DOHH2 (cell line): ENCODE measurements around the gene TOR2A.
A peak's percentile ranks its signal among the peaks of the same experiment; 100 is the strongest.

Experiments
- H3F3A ChIP-seq: fragments of 200-600 bp; sonication (generic), shearing (Covaris generic); 2 replicates; pipeline ENCODE4 v1.6.0; 2016; ENCODE audit warnings: antibody characterized with exemption, mild to moderate bottlenecking; ENCODE audit not compliant: control insufficient read depth, insufficient read depth
- H3K27ac ChIP-seq: fragments of 200-600 bp; sonication (generic); 2 replicates; pipeline ENCODE4 v1.5.1; 2014; ENCODE audit warnings: low read depth, mild to moderate bottlenecking, low read length, moderate library complexity
- H3K27me3 ChIP-seq: fragments of 200-600 bp; sonication (generic); 2 replicates; pipeline ENCODE4 v1.6.1; 2014; ENCODE audit warnings: mild to moderate bottlenecking, low read length, mixed read lengths; ENCODE audit not compliant: control insufficient read depth
- H3K36me3 ChIP-seq: fragments of 200-600 bp; sonication (generic); 2 replicates; pipeline ENCODE4 v1.6.1; 2014; ENCODE audit warnings: mild to moderate bottlenecking, low read length, moderate library complexity, mixed read lengths; ENCODE audit not compliant: control insufficient read depth
- H3K4me1 ChIP-seq: fragments of 200-600 bp; sonication (generic); 2 replicates; pipeline ENCODE4 v1.6.1; 2014; ENCODE audit warnings: mild to moderate bottlenecking, low read length, mixed read lengths; ENCODE audit not compliant: control insufficient read depth
- H3K4me2 ChIP-seq: fragments of 200-600 bp; sonication (generic); 2 replicates; pipeline ENCODE4 v1.6.0; 2014; ENCODE audit warnings: mild to moderate bottlenecking, low read length, moderate library complexity
- H3K4me3 ChIP-seq: fragments of 200-600 bp; sonication (generic); 2 replicates; pipeline ENCODE4 v1.5.1; 2014; ENCODE audit warnings: mild to moderate bottlenecking, low read length, mixed read lengths
- H3K79me2 ChIP-seq: fragments of 200-600 bp; sonication (generic); 2 replicates; pipeline ENCODE4 v1.6.1; 2014; ENCODE audit warnings: mild to moderate bottlenecking, low read length, mixed read lengths; ENCODE audit not compliant: control insufficient read depth
- H3K9me2 ChIP-seq: fragments of 200-600 bp; sonication (generic); replicated peaks from 2 replicates; pipeline ENCODE4 v1.6.1; 2014; ENCODE audit warnings: mild to moderate bottlenecking, low read length, mixed read lengths; ENCODE audit not compliant: control insufficient read depth
- H3K9me3 ChIP-seq: fragments of 200-600 bp; sonication (generic); 2 replicates; pipeline ENCODE4 v1.6.1; 2014; ENCODE audit warnings: antibody characterized with exemption, low read length, mixed read lengths; ENCODE audit not compliant: control insufficient read depth, insufficient read depth
- H4K20me1 ChIP-seq: fragments of 200-600 bp; sonication (generic); 2 replicates; pipeline ENCODE4 v1.6.0; 2014; ENCODE audit warnings: low read depth, mild to moderate bottlenecking, antibody characterized with exemption, low read length, moderate library complexity; ENCODE audit not compliant: control insufficient read depth, insufficient read depth
- EZH2phosphoT487 ChIP-seq: fragments of 200-600 bp; sonication (generic); IDR thresholded peaks from 2 replicates; pipeline ENCODE4 v1.6.1; 2017; ENCODE audit warnings: borderline replicate concordance, mild to moderate bottlenecking, antibody characterized with exemption, low read length, moderate library complexity, mixed read lengths
- TF ChIP-seq, protein P1 (sequence below): fragments of 200-600 bp; sonication (generic); IDR thresholded peaks from one replicate; pipeline ENCODE4 v1.5.1; 2014; ENCODE audit warnings: antibody characterized with exemption, mild to moderate bottlenecking, low read depth, low read length; ENCODE audit not compliant: poor library complexity, severe bottlenecking

TOR2A gene

GRCh38 chr9:127780126-127780885 is 45.2 kb upstream of the TOR2A start:
- Histone ChIP-seq H4K20me1 (no peaks in the 10 kb centered on the region), H3K4me1 (peaks cover 75% of the 10 kb centered on the region), H3K4me2 (peak overlapping the region; percentile 97), H3K9me2 (no peaks in the 10 kb centered on the region), H3K27me3 (no peaks in the 10 kb centered on the region), H3K36me3 (peaks cover 15% of the 10 kb centered on the region), H3K4me3 (no peak overlapping the region), H3K9me3 (no peaks in the 10 kb centered on the region), H3K27ac (peak overlapping the region; percentile 96), H3K79me2 (peaks cover 27% of the 10 kb centered on the region), H3F3A (peaks cover 46% of the 10 kb centered on the region)
- no peak for TF ChIP-seq EZH2phosphoT487
- TF ChIP-seq, protein P1, sequence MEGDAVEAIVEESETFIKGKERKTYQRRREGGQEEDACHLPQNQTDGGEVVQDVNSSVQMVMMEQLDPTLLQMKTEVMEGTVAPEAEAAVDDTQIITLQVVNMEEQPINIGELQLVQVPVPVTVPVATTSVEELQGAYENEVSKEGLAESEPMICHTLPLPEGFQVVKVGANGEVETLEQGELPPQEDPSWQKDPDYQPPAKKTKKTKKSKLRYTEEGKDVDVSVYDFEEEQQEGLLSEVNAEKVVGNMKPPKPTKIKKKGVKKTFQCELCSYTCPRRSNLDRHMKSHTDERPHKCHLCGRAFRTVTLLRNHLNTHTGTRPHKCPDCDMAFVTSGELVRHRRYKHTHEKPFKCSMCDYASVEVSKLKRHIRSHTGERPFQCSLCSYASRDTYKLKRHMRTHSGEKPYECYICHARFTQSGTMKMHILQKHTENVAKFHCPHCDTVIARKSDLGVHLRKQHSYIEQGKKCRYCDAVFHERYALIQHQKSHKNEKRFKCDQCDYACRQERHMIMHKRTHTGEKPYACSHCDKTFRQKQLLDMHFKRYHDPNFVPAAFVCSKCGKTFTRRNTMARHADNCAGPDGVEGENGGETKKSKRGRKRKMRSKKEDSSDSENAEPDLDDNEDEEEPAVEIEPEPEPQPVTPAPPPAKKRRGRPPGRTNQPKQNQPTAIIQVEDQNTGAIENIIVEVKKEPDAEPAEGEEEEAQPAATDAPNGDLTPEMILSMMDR: no peak

GRCh38 chr9:127779136-127779981 is 44.3 kb upstream of the TOR2A start:
- Histone ChIP-seq H3K9me2 (no peaks in the 10 kb centered on the region), H3K27ac (peak overlapping the region; percentile 96), H4K20me1 (no peaks in the 10 kb centered on the region), H3K27me3 (no peaks in the 10 kb centered on the region), H3K79me2 (peaks cover 27% of the 10 kb centered on the region), H3K4me3 (peak overlapping the region; percentile 95), H3F3A (peaks cover 46% of the 10 kb centered on the region), H3K36me3 (peaks cover 18% of the 10 kb centered on the region), H3K4me2 (peak overlapping the region; percentile 97), H3K9me3 (no peaks in the 10 kb centered on the region), H3K4me1 (peaks cover 69% of the 10 kb centered on the region)
- TF ChIP-seq, protein P1: no peak
- TF ChIP-seq EZH2phosphoT487: no peak

- Histone ChIP-seq H3K27me3 (no peaks in the 10 kb centered on the region), H3K9me2 (no peaks in the 10 kb centered on the region), H3K4me3 (peak within 1 kb of the TSS; percentile 95), H3K4me2 (peak within 1 kb of the TSS; percentile 97), H3K9me3 (no peaks in the 10 kb centered on the region), H3K27ac (peak within 1 kb of the TSS; percentile 96), H3K36me3 (peaks cover 26% of the 10 kb centered on the region), H3F3A (peaks cover 43% of the 10 kb centered on the region), H3K4me1 (peaks cover 61% of the 10 kb centered on the region), H4K20me1 (no peaks in the 10 kb centered on the region), H3K79me2 (peaks cover 27% of the 10 kb centered on the region)
- TF ChIP-seq EZH2phosphoT487: no peak
- TF ChIP-seq, protein P1: no peak
Measured at GRCh38 chr9:127778280-127779135, 43.4 kb upstream of the TOR2A start, which contains the start of gene SH2D3C. SH2D3C (minus strand) TSS chr9:127778666; CDS start chr9:127778627, 39 bp downstream.
